SK-N-SH treated with all-trans-retinoic acid at 6 μM for 48 hours (cell line): ENCODE results near the gene OLFML2A.

Experiments used
- ARNTL ChIP-seq: fragments of 450-650 bp; formaldehyde crosslinking; IDR thresholded peaks from 2 replicates; pipeline ENCODE4 v1.5.0; 2020; ENCODE audit warnings: low read depth, mild to moderate bottlenecking, moderate library complexity, borderline replicate concordance
- BACH2 ChIP-seq: fragments of 250-450 bp; sonication (Bioruptor Pico); IDR thresholded peaks from 2 replicates; pipeline ENCODE4 v1.9.0; 2021; ENCODE audit warnings: mild to moderate bottlenecking, borderline replicate concordance
- GLIS3 ChIP-seq: fragments of 250-450 bp; sonication (Bioruptor Pico); IDR thresholded peaks from 2 replicates; pipeline ENCODE4 v1.5.0; 2020; ENCODE audit warnings: mild to moderate bottlenecking, moderate library complexity
- PATZ1 ChIP-seq: fragments of 250-450 bp; sonication (Bioruptor Pico); IDR thresholded peaks from 2 replicates; pipeline ENCODE4 v1.8.0; 2020; ENCODE audit warnings: mild to moderate bottlenecking, moderate library complexity, borderline replicate concordance
- PPARA ChIP-seq: fragments of 250-450 bp; sonication (Bioruptor Pico); IDR thresholded peaks from 2 replicates; pipeline ENCODE4 v1.5.0; 2020; ENCODE audit warnings: mild to moderate bottlenecking, borderline replicate concordance
- SNAI2 ChIP-seq: fragments of 250-450 bp; sonication (Bioruptor Pico); IDR thresholded peaks from 2 replicates; pipeline ENCODE4 v1.5.0; 2020; ENCODE audit warnings: mild to moderate bottlenecking, moderate library complexity
- TOX ChIP-seq: fragments of 250-450 bp; sonication (Bioruptor Pico); IDR thresholded peaks from 2 replicates; pipeline ENCODE4 v1.8.0; 2021; ENCODE audit warnings: mild to moderate bottlenecking, moderate library complexity, borderline replicate concordance
- ZC3H10 ChIP-seq: fragments of 250-450 bp; sonication (Bioruptor Pico); IDR thresholded peaks from 2 replicates; pipeline ENCODE4 v1.5.1; 2021; ENCODE audit warnings: mild to moderate bottlenecking, moderate library complexity
- ZFP3 ChIP-seq: fragments of 250-450 bp; sonication (Bioruptor Pico); IDR thresholded peaks from 2 replicates; pipeline ENCODE4 v1.5.0; 2020; ENCODE audit warnings: mild to moderate bottlenecking, moderate library complexity
- ZNF8 ChIP-seq: fragments of 450-650 bp; formaldehyde crosslinking; IDR thresholded peaks from 2 replicates; pipeline ENCODE4 v1.5.0; 2020; ENCODE audit warnings: mild to moderate bottlenecking, moderate library complexity

- TF ChIP-seq PATZ1 (no peak), GLIS3 (CRISPR knock-in tag) (no peak), ZNF8 (CRISPR knock-in tag) (no peak), ZFP3 (no peak), TOX (CRISPR knock-in tag) (no peak), ARNTL (CRISPR knock-in tag) (no peak), PPARA (no peak), BACH2 (CRISPR knock-in tag) (no peak), SNAI2 (CRISPR knock-in tag) (no peak), ZC3H10 (CRISPR knock-in tag) (no peak)
Observed at GRCh38 chr9:124749781-124750180, 27.2 kb upstream of the OLFML2A start.
